T-helper 9 cell (primary cell): Measurements from ENCODE around the gene USO1.
A peak's percentile ranks its signal among the peaks of the same experiment; 100 is the strongest.
"Not testable (repeated sequence)": the region's sequence is repeated elsewhere in the genome, so short reads cannot be mapped to it uniquely, and the experiment has no call there.

ENCODE experiments used
- DNase-seq: peaks from one replicate; pipeline ENCODE4 v3.0.0-alpha.2; 2020
- total RNA-seq, 2 donors: gene quantifications; one replicate each; lab custom pipeline; 2026; lab: John Stamatoyannopoulos, UW

Gene USO1, protein sequence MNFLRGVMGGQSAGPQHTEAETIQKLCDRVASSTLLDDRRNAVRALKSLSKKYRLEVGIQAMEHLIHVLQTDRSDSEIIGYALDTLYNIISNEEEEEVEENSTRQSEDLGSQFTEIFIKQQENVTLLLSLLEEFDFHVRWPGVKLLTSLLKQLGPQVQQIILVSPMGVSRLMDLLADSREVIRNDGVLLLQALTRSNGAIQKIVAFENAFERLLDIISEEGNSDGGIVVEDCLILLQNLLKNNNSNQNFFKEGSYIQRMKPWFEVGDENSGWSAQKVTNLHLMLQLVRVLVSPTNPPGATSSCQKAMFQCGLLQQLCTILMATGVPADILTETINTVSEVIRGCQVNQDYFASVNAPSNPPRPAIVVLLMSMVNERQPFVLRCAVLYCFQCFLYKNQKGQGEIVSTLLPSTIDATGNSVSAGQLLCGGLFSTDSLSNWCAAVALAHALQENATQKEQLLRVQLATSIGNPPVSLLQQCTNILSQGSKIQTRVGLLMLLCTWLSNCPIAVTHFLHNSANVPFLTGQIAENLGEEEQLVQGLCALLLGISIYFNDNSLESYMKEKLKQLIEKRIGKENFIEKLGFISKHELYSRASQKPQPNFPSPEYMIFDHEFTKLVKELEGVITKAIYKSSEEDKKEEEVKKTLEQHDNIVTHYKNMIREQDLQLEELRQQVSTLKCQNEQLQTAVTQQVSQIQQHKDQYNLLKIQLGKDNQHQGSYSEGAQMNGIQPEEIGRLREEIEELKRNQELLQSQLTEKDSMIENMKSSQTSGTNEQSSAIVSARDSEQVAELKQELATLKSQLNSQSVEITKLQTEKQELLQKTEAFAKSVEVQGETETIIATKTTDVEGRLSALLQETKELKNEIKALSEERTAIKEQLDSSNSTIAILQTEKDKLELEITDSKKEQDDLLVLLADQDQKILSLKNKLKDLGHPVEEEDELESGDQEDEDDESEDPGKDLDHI
- total RNA-seq = 58.6 to 121 reads per million in 2 donors

GRCh38 chr4:75724066-75724866, at the start of gene USO1:
USO1 (plus strand) TSS chr4:75724577; CDS start chr4:75724820, 243 bp downstream.
- DNase-seq = peak; percentile 99

- no peak for DNase-seq
Measured at GRCh38 chr4:75675004-75675531, 49.3 kb upstream of the USO1 start.

GRCh38 chr4:75678473-75678872, 45.9 kb upstream of the USO1 start:
- DNase-seq = no peak

- no peak for DNase-seq
Measured at GRCh38 chr4:75678965-75679364, 45.4 kb upstream of the USO1 start.

- no peak for DNase-seq
Measured at GRCh38 chr4:75679876-75680575, 44.4 kb upstream of the USO1 start.

DNA sequence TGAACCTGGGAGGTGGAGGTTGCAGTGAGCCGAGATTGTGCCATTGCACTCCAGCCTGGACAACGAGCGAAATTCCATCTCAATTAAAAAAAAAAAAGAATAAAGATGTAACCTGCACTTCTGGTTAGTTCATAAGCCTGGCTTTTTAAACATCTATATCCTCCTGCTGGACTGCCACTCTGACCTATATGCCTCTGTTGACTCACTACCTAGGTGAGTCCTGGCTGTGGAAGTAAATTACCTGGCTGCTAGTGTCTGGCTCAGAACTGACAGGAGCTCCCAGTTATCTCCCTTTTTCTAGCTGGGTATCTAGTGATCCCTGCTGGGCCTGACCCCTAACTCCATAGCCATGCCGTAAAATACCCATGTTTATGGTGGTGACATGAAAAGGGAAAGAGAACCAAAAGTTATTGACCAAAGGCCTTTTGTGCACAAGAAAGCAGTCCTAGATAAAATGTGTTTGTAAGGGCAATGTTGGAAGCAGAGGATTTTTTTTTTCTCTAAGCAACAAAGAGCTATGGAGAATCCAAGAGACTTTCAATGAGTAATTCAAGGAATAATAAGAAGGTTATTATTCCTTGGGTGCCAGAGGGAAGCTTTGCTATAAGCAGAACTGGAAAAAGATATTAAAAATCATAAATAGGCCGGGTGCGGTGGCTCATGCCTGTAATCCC, 40.8 kb upstream of the USO1 start:
- DNase-seq = no peak

- DNase-seq = no peak
Measured at GRCh38 chr4:75685546-75686189, 38.7 kb upstream of the USO1 start.

GRCh38 chr4:75686346-75686745, 38.0 kb upstream of the USO1 start:
- peak; percentile 9 for DNase-seq

DNA sequence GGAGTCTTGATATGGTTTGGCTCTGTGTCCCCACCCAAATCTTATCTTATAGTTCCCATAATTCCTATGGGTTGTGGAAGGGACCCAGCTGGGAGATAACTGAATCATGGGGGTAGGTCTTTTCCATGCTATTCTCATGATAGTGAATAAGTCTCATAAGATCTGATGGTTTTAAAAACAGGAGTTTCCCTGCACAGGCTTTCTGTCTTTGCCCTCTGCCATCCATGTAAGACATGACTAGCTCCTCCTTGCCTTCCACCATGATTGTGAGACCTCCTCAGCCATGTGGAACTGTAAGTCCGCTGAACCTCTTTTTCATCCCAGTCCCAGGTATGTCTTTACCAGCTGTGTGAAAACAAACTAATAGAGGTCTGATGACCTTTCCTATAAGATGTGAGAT, 37.3 kb upstream of the USO1 start:
- not testable (repeated sequence) for DNase-seq

GRCh38 chr4:75692066-75692465, 32.3 kb upstream of the USO1 start:
- DNase-seq = not testable (repeated sequence)

DNA sequence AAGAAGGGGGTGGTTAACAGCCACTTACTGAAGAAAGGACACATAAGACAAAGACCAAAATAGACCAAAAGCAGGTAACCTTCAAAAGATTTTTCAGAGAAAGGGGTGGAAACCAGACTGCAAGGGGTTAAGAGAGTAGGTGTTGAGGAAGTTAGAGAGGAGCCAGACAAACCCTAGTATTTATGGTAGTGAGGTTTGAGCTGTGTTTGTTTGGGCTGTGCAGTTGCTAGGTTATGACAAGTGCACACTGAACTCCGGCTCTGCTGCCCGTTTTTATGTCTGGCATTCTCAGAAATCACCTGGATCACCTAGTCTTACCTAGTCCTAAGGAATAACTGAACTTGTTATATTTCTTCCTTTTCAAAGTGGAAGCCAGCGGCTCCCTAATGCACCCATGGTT, 28.3 kb upstream of the USO1 start:
- peak; percentile 8 for DNase-seq

DNA sequence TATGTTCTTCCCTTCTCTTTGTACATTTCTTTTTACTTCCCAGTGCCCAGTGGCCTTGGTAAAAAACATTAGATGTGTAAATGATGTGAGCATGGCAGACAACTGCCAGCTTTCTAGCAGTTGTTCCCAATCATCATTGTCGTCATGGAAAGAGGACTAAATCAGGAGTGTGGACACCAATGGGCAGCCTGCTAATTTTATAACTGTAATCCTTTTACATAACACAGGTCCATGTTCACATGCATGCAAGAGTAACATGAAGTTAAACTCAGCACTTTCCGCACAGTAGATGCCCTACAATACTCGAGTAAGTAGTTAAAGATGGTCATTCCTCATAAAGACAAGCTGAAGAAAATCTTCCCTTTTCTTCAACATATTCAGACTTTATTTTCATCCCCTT, 27.8 kb upstream of the USO1 start:
- no peak for DNase-seq

DNA sequence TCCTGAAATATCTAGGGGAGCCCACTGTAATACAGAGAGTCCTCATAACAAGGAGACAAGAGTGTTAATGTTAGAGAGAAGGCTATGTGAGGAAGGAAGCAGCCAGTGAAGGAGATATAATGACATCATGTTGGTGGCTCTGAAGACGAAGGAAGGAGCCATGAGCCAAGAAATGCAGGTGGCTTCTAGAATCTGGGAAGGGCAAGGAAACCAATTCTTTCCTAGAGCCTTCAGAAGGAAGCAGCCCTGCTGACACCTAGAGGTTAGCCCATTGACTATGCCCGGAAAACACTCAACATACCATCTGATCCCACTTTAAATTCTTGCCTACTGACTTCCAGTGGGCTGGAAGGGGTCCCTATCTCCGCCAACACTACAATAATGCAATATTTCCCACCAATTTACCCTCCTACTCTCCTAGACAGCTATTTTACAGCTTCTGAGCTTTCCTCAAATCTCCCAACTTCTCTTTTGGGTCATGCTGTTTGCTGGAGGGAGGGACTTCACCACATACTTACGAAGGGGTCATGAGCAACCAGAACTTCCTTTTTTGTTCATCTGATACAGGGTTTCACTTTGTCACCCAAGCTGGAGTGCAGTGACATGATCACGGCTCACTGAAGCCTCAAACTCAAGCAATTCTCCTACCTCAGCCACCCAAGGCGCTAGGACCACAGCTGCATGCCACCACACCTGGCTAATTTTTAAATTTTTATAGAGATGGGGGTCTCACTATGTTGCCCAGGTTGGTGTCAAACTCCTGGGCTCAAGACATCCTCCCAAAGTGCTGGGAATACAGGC, 26.0 kb upstream of the USO1 start:
- no peak for DNase-seq

GRCh38 chr4:75698963-75699228, 25.5 kb upstream of the USO1 start:
- DNase-seq = no peak

DNA sequence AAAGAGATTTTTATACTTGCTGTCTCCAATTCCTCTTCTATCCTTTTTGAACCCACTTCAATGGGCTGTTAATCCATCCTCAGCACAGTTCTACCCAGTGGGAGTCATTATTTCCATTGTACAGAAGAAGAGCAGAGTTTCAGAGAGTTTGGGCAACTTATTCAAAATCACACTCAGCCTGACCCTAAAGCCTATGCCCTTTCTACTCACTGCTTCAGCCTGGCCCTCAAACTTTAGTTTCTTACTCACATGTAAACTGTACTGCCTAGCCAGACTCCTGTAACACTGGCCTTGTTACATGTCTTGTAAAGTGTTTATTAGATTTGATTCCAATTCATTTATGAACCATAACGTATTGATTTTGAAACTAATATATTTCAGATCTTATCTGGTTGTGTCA, 25.1 kb upstream of the USO1 start:
- DNase-seq = no peak

DNA sequence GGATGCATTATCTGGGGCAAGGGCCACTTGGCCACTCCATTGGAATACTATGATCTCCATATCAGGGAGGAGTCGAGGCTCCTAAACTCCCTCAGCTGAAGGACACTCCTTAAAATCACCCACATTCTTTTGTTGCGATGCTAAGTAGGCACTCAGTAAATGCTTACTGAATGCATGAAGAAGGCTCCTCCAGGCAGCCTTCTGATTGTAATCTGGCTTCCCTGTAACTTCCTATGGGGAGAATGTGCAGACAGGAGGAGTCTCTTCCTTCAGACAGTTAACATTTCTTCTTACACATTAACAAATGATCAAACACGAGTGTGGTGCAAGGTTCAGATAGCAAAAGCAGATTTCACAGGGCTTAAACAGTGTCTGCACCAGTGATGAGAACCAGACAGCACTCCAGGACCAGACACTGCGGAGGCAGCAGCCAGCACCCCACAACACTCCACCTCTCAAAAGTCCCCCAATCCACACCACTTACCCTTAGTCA, 21.4 kb upstream of the USO1 start:
- DNase-seq = no peak

GRCh38 chr4:75705198-75705977, 19.0 kb upstream of the USO1 start:
- DNase-seq = no peak

DNA sequence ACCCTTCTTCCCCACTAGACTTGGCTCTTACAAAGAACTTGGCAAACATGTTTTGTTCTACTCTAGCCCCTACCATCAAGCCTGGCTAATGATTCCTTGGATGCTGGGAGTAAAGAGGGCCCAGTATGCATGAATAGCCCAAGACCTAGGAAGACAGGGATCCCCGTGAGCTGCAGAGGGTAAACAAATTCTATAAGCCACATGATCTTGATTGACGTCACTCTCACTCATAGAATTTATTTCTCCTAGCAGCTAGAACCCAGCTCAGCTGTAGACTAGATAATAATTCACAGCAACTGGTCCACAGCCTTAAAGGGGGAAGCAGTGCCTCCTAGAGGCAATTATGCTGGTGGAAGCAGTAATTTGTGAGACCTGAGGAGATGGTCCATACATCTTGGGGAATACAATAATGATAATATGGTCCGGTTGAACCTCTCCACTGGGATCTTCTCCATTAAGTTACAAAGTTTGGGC, 16.1 kb upstream of the USO1 start:
- no peak for DNase-seq

DNA sequence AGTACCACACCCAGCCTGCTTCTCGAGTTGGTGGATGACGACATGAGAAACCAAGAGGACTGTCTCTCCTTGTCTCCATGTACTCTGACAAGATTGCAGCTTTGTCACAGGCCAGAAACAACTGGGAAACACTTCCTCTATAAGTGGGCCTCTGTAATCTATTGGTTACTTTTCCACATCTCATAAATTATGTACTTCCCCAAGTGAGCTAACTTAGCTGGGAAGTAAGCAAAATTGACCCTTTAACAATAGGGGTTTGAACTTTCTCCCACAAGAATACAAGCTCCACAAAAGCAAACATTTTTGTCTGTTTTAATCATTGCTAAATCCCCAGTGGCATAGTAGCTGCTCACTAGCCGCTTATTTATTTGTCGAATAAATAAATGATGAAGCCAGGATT, 14.1 kb upstream of the USO1 start:
- DNase-seq = no peak
